Fibroblast of skin of left biceps (primary cell): ENCODE data around the gene NPDC1.
A peak's percentile ranks its signal among the peaks of the same experiment; 100 is the strongest.
"Not testable (repeated sequence)": the region's sequence is repeated elsewhere in the genome, so short reads cannot be mapped to it uniquely, and the experiment has no call there.

Experiments used
- DNase-seq, 2 experiments: peaks; one replicate each; pipeline ENCODE4 v3.0.0-alpha.2; 2013; ENCODE audit warnings: low read depth in 2 of 2

Gene NPDC1

DNA sequence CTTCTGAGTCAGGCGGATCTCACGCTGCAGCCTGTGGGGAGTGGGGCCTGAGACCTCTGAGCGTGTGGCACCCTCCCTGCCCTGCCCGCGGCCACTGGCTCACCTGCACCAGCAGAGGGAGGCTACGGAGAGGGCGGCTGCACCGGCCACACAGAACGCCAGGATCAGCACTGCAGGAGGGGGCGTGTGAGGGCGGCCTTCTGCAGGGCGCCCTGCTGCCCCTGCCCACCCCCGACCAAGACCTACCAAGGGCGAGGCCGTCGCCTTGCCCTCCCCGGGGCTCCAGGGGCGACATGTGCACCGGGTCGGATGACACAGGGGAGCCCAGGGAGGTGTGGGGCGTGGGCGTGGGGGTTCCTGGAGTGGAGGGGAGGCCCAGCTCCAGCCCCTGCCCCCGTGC, 5.4 kb downstream of the NPDC1 start:
- no peak for DNase-seq

DNA sequence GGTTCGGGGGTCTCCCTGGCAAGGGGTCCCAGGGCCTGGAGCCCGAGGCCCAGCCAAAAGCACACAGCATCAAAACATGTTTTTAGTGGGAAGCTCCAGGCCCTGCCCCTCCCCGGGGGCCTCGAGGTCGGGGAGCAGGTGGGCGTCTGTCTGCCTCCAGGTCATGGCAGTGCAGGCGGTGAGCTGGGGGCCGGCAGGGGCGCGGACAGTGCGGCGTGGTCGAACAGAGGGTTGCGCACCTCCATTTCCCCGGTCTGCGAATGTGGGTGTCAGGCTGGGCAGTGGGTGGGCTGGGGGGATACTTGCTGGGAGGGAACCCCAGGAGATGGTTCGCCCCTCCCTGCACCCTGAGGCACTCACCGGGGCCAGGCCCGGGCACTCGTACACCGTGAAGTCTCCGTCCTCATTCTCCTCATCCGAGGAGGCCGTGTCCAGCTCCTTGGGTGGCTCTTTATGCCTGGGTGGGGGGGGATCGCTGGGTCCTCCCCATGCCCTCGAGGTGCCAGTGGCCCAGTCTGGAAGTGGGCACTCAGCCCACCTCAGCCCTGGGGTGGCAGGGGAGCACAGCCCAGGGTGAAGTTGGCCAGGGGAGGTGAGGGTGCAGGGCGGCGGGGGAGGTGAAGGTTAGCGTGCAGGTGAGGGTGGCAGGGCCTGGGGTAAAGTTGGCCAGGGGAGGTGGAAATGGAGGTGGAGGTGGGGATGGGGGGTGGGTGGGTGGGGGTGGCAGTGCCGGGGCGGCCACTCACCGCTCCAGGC, 6.2 kb downstream of the NPDC1 start:
- no peak for DNase-seq

- DNase-seq: no peak
Observed at GRCh38 chr9:137038916-137039315, 7.1 kb downstream of the NPDC1 start.

- no peak for DNase-seq
Observed at GRCh38 chr9:137037483-137037882, 8.5 kb downstream of the NPDC1 start.

DNA sequence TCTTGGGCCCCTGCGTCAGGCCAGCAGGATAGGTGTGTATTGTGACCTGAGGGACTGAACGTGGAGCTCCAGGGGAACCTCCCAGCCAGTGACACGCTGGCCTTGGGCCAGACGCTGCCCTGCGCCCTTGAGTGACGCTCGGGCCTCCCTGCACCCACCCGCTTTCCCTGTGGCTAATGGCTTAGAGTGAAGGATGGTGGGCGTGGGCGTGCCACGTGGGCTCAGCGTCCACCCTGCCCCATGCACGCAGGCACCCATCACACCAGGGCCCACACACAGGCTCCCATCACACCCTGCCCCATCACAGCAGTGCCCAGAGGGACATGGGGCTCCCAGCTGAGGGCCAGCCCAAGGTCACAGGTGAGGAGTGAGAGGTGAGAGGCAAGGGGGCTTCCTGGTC, 8.9 kb downstream of the NPDC1 start:
- DNase-seq: no peak

DNA sequence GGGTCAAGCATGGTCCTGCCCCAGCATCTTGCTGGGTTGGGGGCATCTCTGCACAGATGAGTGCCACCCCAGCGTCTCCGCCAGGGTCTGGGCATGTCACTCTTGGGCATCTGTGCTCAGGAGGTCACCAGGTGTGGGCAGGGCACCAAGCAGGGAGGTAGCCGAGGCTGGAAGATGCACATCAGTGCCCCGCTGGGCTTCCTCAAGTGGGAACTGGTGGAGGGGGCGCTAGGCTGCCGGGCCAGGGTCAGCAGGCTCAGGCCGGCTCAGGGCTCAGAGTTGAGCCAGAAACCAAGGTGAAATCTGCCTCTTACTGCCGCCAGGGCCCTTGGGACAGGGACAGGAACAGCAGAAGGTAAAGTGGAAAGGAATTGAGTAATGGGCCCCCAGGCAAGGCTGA, 10.0 kb downstream of the NPDC1 start:
- DNase-seq: no peak

DNA sequence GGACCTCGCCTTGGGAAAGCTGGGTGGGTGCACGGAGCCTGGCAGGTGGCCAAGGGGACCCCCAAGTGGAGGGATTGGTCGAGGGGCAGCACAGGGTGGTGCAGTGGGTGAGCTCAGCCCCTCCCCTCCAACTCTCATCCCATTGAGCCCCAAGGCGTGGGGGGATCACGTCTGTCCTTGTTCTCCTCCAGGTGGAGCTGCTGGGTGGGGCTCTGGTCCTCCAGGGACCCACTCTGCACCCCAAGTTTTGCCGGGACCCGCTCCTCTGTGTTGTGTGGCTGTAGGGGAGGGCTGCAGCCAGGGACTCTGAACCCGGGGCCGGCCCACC, 10.5 kb downstream of the NPDC1 start:
- no peak for DNase-seq

DNA sequence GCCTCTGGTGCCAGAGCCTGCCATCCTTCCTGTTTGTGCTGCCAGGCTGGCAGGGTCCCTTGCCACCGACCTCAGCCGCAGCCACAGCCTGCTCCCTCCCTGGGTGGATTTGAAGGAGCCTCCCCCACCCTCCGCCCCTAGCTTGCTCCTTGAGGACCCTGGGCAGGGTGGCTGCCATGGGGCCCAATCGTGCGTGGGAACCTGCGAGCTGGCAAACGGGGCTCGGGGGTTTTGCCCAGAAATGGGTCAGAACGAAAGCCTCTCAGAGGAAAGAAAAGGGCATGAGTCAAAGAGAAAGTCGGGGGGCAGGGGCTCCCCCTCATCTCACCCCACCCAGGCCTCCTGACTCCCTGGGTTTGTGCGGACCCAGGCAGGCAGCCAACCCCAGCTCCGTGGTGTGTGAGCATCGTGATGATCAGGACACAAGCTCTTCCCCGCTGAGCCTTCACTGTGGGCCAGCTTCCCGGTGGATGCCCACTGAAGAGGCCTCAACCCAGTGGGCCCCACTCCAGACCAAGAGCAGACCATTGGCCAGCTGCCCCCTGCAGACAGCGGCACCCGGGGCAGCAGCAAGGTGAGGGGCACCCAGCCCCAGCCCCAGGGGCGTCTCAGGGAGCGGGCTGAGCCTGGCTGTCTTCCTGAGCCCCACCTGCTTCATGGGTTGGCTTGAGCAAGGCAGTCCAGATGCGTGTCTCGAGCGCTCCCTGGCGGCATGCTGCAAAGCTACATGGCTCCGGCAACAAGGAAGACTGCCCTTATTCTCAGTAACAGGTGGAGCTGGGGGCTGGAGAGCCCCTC, 11.1 kb downstream of the NPDC1 start:
- DNase-seq: peak in 1 of 2 experiments; percentile 20

DNA sequence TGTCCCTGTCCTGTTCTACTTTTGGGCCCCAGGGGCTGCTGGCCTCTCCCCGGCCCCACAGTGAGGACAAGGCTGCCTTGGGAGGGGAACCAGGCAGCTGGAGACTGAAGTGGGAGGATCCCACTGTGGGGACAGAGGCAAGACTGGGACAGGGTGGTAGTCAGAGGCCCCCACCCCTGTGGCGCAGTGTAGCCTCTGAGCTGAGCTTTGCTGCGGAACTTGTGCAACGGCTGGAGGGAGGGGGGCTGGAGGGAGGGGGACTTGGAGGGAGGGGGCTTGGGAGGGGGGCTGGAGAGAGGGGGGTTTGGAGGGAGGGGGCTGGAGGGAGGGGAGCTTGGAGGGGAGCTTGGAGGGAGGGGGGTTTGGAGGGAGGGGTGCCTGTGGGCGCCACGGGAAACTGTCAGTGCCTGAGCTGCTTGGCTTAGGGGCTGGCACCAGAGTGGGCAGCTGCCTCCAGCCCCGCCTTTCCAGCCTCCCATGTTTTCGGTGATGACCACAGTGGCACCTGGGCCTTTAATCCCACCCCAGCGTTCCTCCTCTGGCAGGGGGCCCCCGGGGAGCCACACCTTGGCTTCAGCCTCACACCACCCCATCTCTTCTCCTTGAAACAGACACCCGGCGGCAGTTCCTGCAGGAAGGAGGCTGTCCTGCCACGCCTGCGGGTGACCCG, 11.8 kb downstream of the NPDC1 start:
- DNase-seq: no peak

- not testable (repeated sequence) for DNase-seq
Observed at GRCh38 chr9:137033481-137033880, 12.5 kb downstream of the NPDC1 start.

DNA sequence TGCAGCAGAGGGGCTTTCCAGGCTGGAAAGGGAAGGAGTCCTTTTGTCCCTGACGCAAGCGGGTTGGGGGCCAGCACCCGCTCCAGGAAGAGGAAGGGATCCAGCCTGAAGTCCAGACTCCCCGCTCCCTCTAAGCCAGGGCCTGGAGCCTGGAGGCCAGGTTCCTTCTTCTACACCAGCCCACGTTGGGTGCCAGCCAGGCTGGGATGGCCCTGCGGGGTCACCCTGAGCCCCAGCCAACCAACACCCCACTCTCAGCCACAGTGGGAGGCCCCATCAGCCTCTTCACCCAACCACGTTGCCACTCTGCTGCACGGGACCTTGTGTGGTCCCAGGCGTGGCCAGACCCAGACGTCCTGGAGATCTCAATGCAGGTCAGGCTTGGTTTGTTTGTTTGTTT, 13.1 kb downstream of the NPDC1 start:
- no peak for DNase-seq

DNA sequence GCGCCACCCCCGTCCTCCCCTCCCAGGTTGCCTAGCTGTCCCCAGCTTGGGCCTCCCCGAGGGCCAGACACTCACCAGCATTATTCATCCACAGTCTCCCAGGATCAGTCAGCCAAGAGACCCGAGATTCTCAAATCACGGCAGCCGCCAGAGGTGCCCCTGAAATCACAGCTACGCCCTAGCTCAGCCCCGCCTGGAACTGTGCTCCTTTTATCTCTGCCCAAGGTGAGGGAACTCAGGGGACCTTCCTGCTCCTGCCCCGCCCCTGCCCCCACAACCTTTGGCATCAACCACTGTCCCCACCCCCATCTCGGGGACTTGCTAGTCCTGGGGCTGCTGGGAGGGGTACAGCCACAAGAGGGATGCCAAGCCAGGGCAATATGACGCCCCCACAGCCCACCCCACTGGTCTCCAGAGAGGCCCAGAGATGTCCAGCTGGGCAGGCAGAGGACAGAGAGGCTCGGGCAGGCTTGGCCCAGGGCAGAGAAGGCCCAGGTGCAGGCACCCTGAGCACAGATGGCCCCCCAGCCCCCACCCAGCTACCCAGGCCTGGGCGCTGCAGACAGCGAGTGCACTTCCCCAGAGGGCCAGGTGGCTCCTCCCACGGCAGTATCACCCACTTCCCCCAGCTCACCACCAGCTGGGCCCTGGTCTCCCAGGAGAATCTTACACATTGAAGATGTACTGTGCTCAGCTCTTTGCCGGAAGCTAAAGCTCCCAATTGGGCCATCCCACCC, 13.9 kb downstream of the NPDC1 start, which contains the start of gene FUT7:
Gene FUT7, minus strand, starts transcription at position 185 of the 737 bp plus-strand sequence. Its CDS starts 97 bp downstream, at position 88.
- no peak for DNase-seq

DNA sequence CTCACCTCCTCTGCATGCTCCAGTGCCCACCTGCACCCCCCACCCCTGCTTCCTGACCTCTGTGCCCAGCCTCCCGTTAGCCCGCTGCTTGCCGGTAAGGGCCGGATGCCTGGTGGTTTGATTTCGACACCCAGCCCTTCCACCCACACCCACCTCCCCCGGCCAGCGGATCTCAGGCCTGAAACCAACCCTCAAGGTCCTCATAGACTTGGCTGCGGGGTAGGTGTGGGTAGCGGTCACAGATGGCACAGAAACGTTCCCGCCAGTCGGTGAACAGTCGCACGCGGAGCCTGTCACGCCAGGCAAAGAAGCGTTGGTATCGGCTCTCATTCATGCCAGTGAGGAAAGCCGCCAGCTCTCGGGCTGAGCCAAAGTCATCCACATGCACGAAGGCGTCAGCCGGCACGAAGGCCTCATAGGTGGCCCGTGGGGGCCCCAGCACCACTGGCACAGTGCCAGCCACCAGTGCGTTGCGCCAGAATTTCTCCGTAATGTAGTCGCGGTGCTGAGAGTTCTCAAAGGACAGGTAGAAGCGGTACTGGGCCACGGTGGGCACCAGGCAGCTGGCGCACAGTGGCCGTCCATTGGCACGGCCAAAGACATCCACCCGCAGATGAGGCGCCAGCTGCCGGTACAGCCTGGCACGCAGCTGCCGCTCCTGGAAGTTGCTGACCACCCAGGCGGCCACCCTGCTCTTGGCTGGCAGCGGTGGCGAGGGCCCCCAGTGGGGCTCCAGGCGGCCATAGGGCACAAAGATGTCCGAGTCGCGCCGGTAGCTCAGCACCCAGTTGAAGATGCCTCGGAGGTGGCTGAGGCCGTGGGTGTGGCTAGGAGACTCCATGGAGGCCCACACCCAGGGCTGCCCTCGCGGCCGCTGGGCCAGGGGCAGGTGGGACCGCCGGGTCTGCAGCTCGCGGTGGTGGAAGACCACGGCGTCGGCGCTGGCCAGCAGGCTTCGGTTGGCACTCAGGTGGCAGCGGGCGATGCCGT, 15.1 kb downstream of the NPDC1 start:
- no peak for DNase-seq

- DNase-seq: no peak
Observed at GRCh38 chr9:137030006-137030405, 16.0 kb downstream of the NPDC1 start.

- no peak for DNase-seq
Observed at GRCh38 chr9:137029058-137029936, 16.7 kb downstream of the NPDC1 start.

- no peak for DNase-seq
Observed at GRCh38 chr9:137028263-137029057, 17.5 kb downstream of the NPDC1 start.

GRCh38 chr9:137027369-137028262, 18.4 kb downstream of the NPDC1 start, which contains the start of gene ABCA2:
Gene ABCA2 (minus strand): TSS chr9:137028237. CDS start chr9:137028140, 97 bp downstream.
- no peak for DNase-seq

DNA sequence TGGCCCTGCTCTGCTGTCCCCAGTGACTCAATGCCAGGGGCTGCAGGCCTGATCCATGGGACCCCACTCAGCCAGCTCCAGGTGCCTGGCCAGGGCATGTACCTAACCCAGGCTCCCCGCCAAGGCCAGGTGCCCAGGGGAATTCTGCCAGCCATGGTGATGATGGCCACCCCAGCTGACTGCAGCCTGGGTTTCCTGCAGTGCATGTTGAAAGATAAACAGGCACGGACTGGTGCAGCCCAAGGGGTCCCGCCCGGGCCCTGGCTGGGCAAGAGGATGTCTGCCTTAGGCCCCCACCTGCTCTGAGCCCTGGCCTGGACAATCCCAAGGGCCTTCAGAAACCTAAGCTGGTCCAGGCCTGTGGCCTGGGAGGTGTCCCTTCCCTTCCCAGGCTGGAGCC, 19.1 kb downstream of the NPDC1 start:
- no peak for DNase-seq
